ENCODE data around the gene AGR3. TPM values are rescaled to one million over a fixed set of nuclear protein-coding genes. Genes with fewer than 3 reads are reported as not detected.

The AGR3 gene
- total RNA-seq, 1 experiment from 2014 or later, result not detected

GRCh38 chr7:16874066-16874465, 7.7 kb downstream of the AGR3 start:
- ChIA-PET RAD21 (ENCODE audit: low non-redundant PET in 1 of 2, low total read pairs in 2 of 2, uncharacterized antibody in 2 of 2, unreplicated experiment in 2 of 2) (no interaction called here), CTCF (no interaction called here), POLR2A (no interaction called here)
- Histone ChIP-seq H3K9me2 (ENCODE audit: insufficient read depth) (no peaks in the 10 kb centered on the region), H2AFZ (ENCODE audit: low read depth, low read length, poor library complexity, severe bottlenecking) (no peak overlapping the region), H4K20me1 (ENCODE audit: insufficient read depth) (no peaks in the 10 kb centered on the region), H3K27ac (ENCODE audit: low read depth, low read length) (no peak overlapping the region), H3K4me2 (ENCODE audit: low read length) (no peak overlapping the region), H3K79me2 (ENCODE audit: insufficient read depth, low read length) (no peaks in the 10 kb centered on the region), H3K9me3 (ENCODE audit: control insufficient read depth in 1 of 2, insufficient read depth in 1 of 2, low read depth in 1 of 2, low read length in 2 of 2) (no peaks in the 10 kb centered on the region), H3K36me3 (ENCODE audit: control insufficient read depth in 1 of 2, insufficient read depth in 2 of 2, low read length in 2 of 2) (no peaks in the 10 kb centered on the region), H3K27me3 (ENCODE audit: insufficient read depth, low read length) (no peaks in the 10 kb centered on the region), H3K4me3 (replicated peaks in 1 of 2; ENCODE audit: low read depth in 1 of 2, low read length in 2 of 2) (no peak overlapping the region), H3K4me1 (ENCODE audit: control insufficient read depth in 1 of 2, insufficient read depth in 2 of 2, low read length in 2 of 2) (no peaks in the 10 kb centered on the region), H3K9ac (ENCODE audit: low read length) (no peak overlapping the region)
- DNase-seq (ENCODE audit: low read depth, low spot score) (no peak), ATAC-seq (no peak)
- intact Hi-C loops (cut with micrococcal nuclease), result no loop called here
- BruUV-seq (replicated peaks), result no TSS peak
- TF ChIP-seq FOSL1 (IDR thresholded peaks at IDR 0.05; ENCODE audit: low read depth) (no peak), JUND (IDR thresholded peaks at IDR 0.05) (no peak), SP1 (IDR thresholded peaks at IDR 0.05; ENCODE audit: low read depth) (no peak), YY1 (IDR thresholded peaks at IDR 0.05; ENCODE audit: extremely low read depth, insufficient replicate concordance, low read depth, low read length) (no peak), TCF7L2 (IDR thresholded peaks at IDR 0.05; ENCODE audit: borderline replicate concordance, extremely low read depth, insufficient read depth, insufficient read length) (no peak), EZH2 (IDR thresholded peaks at IDR 0.05) (no peak)

GRCh38 chr7:16867328-16867727, 14.5 kb downstream of the AGR3 start:
- intact Hi-C loops (cut with micrococcal nuclease), result no loop called here
- POLR2A ChIA-PET, result no interaction called here
- Histone ChIP-seq H3K36me3 (ENCODE audit: control insufficient read depth in 1 of 2, insufficient read depth in 2 of 2, low read length in 2 of 2) (no peaks in the 10 kb centered on the region), H3K4me3 (replicated peaks in 1 of 2; ENCODE audit: low read depth in 1 of 2, low read length in 2 of 2) (no peak overlapping the region), H3K4me1 (ENCODE audit: control insufficient read depth in 1 of 2, insufficient read depth in 2 of 2, low read length in 2 of 2) (no peaks in the 10 kb centered on the region), H3K9ac (ENCODE audit: low read length) (no peak overlapping the region), H3K9me2 (ENCODE audit: insufficient read depth) (no peaks in the 10 kb centered on the region), H2AFZ (ENCODE audit: low read depth, low read length, poor library complexity, severe bottlenecking) (no peak overlapping the region), H3K79me2 (ENCODE audit: insufficient read depth, low read length) (no peaks in the 10 kb centered on the region), H3K27ac (ENCODE audit: low read depth, low read length) (no peak overlapping the region), H3K9me3 (ENCODE audit: control insufficient read depth in 1 of 2, insufficient read depth in 1 of 2, low read depth in 1 of 2, low read length in 2 of 2) (no peaks in the 10 kb centered on the region), H3K27me3 (ENCODE audit: insufficient read depth, low read length) (no peaks in the 10 kb centered on the region), H4K20me1 (ENCODE audit: insufficient read depth) (no peaks in the 10 kb centered on the region), H3K4me2 (ENCODE audit: low read length) (no peak overlapping the region)
- RAD21 ChIA-PET (ENCODE audit: low non-redundant PET in 1 of 2, low total read pairs in 2 of 2, uncharacterized antibody in 2 of 2, unreplicated experiment in 2 of 2), result no interaction called here
- TF ChIP-seq CBX3 (IDR thresholded peaks at IDR 0.05; ENCODE audit: low read depth) (no peak), ATF3 (IDR thresholded peaks at IDR 0.05) (no peak), EGR1 (IDR thresholded peaks at IDR 0.05; ENCODE audit: low read depth) (no peak), POLR2A (IDR thresholded peaks at IDR 0.05; ENCODE audit: borderline replicate concordance, extremely low read depth, insufficient read depth, insufficient read length) (no peak), REST (IDR thresholded peaks at IDR 0.05; ENCODE audit: low read depth) (no peak), FOSL1 (IDR thresholded peaks at IDR 0.05; ENCODE audit: low read depth) (no peak), RAD21 (IDR thresholded peaks at IDR 0.05; ENCODE audit: low read depth) (no peak), POLR2AphosphoS5 (IDR thresholded peaks at IDR 0.05; ENCODE audit: low read depth, low read length) (no peak)
- TF ChIP-seq, protein P1, sequence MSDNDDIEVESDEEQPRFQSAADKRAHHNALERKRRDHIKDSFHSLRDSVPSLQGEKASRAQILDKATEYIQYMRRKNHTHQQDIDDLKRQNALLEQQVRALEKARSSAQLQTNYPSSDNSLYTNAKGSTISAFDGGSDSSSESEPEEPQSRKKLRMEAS (IDR thresholded peaks at IDR 0.05), result no peak
- CTCF ChIA-PET, result no interaction called here
- no peak for ATAC-seq
- no TSS peak for BruUV-seq (replicated peaks)
- DNase-seq (ENCODE audit: low read depth, low spot score), result no peak

Data from HCT116 (cell line).